ENCODE data around the gene SNX19.

SNX19 gene

DNA sequence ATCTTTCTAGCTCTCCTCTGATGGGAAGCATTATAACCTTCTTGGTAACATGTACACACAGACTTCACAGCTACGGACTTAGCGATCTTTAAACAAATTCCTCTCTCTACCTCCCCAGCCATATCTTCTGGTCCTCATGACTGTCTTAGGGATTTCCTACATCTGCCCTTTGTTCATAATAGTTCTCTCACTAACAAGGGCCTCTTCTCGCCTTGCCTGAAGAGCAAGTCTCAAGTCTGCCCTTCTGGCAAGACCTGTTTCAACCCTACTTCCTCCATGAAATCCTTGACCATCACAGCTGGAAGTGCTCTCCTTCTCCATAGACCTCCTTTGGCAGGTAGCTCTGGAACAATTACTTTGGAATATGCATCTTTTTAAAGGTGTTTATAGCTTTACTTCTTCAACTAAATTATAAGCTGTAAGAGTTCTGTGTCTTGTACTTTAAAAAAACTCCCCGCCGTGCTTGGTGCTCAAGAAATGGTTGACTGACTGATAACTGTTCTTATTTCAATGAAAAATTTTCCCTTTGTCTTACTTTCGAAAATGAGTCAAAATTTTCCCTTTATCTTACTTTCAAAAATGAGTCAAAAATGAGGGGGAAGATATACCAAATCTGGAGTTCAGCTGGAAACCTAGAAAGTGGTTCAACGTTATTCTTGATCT, 34.7 kb downstream of the SNX19 start:
- Histone ChIP-seq H3K36me3 (peaks cover 62% of the 10 kb centered on the region), H3K27me3 (no peaks in the 10 kb centered on the region), H3K9me3 (no peaks in the 10 kb centered on the region), H3K4me3 (ENCODE audit: low read depth, low read length) (no peak overlapping the region), H3K4me1 (no peaks in the 10 kb centered on the region)
- DNase-seq = no peak
- TF ChIP-seq, protein P1, sequence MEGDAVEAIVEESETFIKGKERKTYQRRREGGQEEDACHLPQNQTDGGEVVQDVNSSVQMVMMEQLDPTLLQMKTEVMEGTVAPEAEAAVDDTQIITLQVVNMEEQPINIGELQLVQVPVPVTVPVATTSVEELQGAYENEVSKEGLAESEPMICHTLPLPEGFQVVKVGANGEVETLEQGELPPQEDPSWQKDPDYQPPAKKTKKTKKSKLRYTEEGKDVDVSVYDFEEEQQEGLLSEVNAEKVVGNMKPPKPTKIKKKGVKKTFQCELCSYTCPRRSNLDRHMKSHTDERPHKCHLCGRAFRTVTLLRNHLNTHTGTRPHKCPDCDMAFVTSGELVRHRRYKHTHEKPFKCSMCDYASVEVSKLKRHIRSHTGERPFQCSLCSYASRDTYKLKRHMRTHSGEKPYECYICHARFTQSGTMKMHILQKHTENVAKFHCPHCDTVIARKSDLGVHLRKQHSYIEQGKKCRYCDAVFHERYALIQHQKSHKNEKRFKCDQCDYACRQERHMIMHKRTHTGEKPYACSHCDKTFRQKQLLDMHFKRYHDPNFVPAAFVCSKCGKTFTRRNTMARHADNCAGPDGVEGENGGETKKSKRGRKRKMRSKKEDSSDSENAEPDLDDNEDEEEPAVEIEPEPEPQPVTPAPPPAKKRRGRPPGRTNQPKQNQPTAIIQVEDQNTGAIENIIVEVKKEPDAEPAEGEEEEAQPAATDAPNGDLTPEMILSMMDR (IDR thresholded peaks at IDR 0.05; ENCODE audit: low read depth, low read length) = no peak

DNA sequence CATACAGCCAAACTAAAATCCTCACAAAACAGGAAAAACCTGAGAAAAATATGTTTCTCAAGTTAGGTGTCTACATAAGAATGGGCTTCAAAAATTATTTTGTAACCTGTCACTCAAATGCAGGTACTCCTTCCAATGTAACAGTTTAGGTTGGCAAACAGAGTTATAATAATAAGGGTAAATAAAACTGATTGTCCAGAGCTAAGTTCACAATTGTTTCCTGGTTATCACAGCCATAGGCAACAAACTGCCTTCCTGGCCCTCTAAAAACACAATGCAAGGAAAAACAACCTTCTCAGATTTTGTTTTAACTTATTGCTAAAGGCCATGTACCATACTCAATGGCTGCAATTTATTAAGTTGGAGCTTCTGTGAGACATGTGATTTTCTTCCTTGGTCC, 36.4 kb downstream of the SNX19 start:
- Histone ChIP-seq H3K9me3 (no peaks in the 10 kb centered on the region), H3K4me3 (ENCODE audit: low read depth, low read length) (no peak overlapping the region), H3K27me3 (no peaks in the 10 kb centered on the region; the same call in 1 of the 2 replicates), H3K4me1 (no peaks in the 10 kb centered on the region), H3K36me3 (peaks cover 62% of the 10 kb centered on the region)
- TF ChIP-seq, protein P1 (IDR thresholded peaks at IDR 0.05; ENCODE audit: low read depth, low read length) = no peak
- no peak for DNase-seq

DNA sequence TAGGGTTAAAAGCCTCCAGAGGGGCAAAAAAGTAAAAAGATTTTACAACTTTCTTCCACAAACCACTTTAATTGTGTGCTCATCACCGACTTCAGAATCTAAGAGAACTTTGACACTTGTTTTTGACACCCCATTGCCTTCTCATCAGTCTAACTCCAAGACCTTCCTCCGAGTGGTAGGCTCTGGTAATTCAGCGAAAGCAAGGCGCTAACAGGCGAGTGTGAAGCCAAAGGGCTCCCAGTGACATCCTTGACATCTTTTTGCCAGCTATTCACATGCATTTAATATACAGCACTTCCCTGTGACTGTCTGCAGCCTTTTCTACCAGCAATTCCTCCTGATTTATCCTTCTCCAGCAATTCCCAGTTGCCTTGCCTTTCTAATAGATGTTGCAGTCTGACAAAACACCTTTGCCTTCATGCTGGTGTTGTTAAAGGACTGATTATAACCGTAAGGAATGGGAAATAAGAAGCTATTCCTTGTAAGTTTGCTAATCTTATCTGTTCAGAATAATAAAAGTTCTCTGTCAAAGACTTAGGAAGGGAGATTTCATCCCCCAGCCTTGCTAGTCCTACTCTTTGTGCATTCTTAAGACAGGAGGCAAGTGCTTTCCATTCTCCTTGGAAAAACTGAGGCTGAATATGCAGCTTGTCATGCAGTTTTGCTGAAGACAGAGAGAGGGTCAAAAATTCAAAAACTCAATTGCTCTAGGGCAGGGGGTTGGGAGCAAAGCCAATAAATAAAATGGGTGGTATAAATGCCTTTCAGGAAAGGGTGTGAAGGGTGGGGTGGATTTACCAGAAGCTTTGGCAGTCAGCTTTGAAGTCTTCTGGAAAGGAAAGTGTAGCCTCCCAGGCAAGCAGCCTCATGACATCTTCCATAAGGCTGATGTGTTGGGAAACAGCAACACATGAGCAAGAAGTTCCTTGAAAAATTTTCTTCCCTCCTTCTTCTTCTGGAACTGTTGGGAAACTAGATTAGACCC, 39.1 kb downstream of the SNX19 start:
- no peaks in the 10 kb centered on the region for H3K9me3 ChIP-seq
- TF ChIP-seq, protein P1 (IDR thresholded peaks at IDR 0.05; ENCODE audit: low read depth, low read length) = no peak
- no peaks in the 10 kb centered on the region for H3K4me1 ChIP-seq
- H3K36me3 ChIP-seq = peaks cover 44% of the 10 kb centered on the region
- H3K4me3 ChIP-seq (ENCODE audit: low read depth, low read length) = no peak overlapping the region
- DNase-seq = no peak
- H3K27me3 ChIP-seq = no peaks in the 10 kb centered on the region; the same call in 1 of the 2 replicates

DNA sequence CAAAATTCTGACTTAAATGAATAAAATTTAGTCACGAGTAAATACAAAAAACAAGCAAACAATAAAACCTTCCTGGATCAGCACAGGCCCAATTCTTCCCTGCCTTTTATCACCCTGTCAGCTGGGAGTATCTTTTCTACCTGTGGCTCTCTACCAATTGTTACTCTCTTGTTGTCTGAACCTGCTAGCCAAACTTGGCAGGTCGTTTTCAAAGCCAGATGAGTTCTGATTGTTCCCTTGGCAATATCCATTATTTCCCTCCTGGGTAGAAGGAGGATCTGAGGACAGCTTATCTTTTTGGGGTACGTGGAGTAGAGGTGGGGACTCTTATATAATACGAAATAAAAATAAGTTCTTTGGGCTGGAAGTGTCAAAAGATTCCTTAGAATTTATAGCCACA, 40.2 kb downstream of the SNX19 start:
- no peak for DNase-seq
- Histone ChIP-seq H3K9me3 (no peaks in the 10 kb centered on the region), H3K36me3 (peaks cover 40% of the 10 kb centered on the region), H3K4me1 (no peaks in the 10 kb centered on the region), H3K4me3 (ENCODE audit: low read depth, low read length) (no peak overlapping the region), H3K27me3 (no peaks in the 10 kb centered on the region; the same call in 1 of the 2 replicates)
- TF ChIP-seq, protein P1 (IDR thresholded peaks at IDR 0.05; ENCODE audit: low read depth, low read length) = no peak

DNA sequence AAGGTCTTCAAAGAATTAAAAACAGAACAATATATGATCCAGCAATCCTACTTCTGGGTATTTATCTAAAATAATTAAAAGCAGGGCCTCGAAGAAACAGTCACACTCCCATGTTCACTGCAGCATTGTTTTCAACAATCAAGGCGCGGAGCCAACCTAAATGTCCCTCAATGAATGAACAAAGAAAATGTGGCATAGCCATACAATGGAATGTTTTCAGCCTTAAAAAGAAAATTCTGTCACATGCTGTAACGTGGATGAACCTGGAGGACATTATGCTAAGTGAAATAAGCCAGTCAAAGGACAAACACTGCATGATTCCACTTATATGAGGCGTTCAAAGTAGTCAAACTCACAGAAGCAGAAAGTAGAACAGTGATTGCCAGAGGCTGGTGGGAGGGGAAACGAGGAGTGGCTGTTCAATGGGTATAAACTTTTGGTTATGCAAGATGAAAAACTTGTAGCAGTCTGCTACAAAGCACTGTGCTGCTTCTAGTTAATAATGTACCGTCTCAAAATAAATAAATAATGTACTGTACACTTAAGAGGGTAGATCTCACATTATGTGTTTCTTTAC, 41.2 kb downstream of the SNX19 start:
- Histone ChIP-seq H3K36me3 (peaks cover 33% of the 10 kb centered on the region), H3K4me3 (ENCODE audit: low read depth, low read length) (no peak overlapping the region), H3K4me1 (no peaks in the 10 kb centered on the region), H3K27me3 (no peaks in the 10 kb centered on the region; the same call in 1 of the 2 replicates), H3K9me3 (no peaks in the 10 kb centered on the region)
- no peak for DNase-seq
- TF ChIP-seq, protein P1 (IDR thresholded peaks at IDR 0.05; ENCODE audit: low read depth, low read length) = no peak
